Measurements from ENCODE around the gene TMUB1.
A peak's percentile ranks its signal among the peaks of the same experiment; 100 is the strongest.

GRCh38 chr7:151087245-151088018, 4.1 kb upstream of the TMUB1 start:
- TF ChIP-seq, protein P1, sequence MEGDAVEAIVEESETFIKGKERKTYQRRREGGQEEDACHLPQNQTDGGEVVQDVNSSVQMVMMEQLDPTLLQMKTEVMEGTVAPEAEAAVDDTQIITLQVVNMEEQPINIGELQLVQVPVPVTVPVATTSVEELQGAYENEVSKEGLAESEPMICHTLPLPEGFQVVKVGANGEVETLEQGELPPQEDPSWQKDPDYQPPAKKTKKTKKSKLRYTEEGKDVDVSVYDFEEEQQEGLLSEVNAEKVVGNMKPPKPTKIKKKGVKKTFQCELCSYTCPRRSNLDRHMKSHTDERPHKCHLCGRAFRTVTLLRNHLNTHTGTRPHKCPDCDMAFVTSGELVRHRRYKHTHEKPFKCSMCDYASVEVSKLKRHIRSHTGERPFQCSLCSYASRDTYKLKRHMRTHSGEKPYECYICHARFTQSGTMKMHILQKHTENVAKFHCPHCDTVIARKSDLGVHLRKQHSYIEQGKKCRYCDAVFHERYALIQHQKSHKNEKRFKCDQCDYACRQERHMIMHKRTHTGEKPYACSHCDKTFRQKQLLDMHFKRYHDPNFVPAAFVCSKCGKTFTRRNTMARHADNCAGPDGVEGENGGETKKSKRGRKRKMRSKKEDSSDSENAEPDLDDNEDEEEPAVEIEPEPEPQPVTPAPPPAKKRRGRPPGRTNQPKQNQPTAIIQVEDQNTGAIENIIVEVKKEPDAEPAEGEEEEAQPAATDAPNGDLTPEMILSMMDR (IDR thresholded peaks at IDR 0.05), result peak; percentile 6 to 62 (median 33)
- TF ChIP-seq POLR2A (IDR thresholded peaks at IDR 0.05), result no peak

Measured in heart left ventricle (tissue), 13 donors.